Mesendoderm (in vitro differentiated cells): ENCODE data around the gene ZNF423.

Source experiments
- DNase-seq: peaks from one replicate; pipeline ENCODE4 v3.0.0; 2013
- H2AK5ac ChIP-seq: 2 replicates; pipeline ENCODE4 v1.6.1; 2013; ENCODE audit warnings: low read length, inconsistent platforms
- H2BK120ac ChIP-seq: 2 replicates; pipeline ENCODE4 v1.6.1; 2013; ENCODE audit warnings: low read depth, mild to moderate bottlenecking, low read length, moderate library complexity, mixed read lengths
- H2BK15ac ChIP-seq: replicated peaks from 2 replicates; pipeline ENCODE4 v1.6.1; 2013; ENCODE audit warnings: low read depth, mild to moderate bottlenecking, moderate library complexity
- H2BK5ac ChIP-seq: 2 replicates; pipeline ENCODE4 v1.6.1; 2013; ENCODE audit warnings: low read length, inconsistent platforms
- H3K18ac ChIP-seq: 2 replicates; pipeline ENCODE4 v1.6.1; 2013; ENCODE audit warnings: mild to moderate bottlenecking, low read length, mixed read lengths
- H3K23ac ChIP-seq: one replicate; pipeline ENCODE4 v1.6.1; 2013; ENCODE audit warnings: low read length
- H3K27ac ChIP-seq: 2 replicates; pipeline ENCODE4 v1.5.1; 2013; ENCODE audit warnings: low read depth, mild to moderate bottlenecking, inconsistent platforms, low read length, moderate library complexity
- H3K27me3 ChIP-seq: 2 replicates; pipeline ENCODE4 v1.6.1; 2013; ENCODE audit warnings: low read length, control low read depth, mild to moderate bottlenecking, inconsistent platforms; ENCODE audit not compliant: insufficient read depth, poor library complexity
- H3K36me3 ChIP-seq: 2 replicates; pipeline ENCODE4 v1.6.1; 2013; ENCODE audit warnings: low read length, inconsistent platforms; ENCODE audit not compliant: control insufficient read depth, insufficient read depth
- H3K4ac ChIP-seq: one replicate; pipeline ENCODE4 v1.6.1; 2013; ENCODE audit warnings: low read depth, mild to moderate bottlenecking, low read length, moderate library complexity
- H3K4me1 ChIP-seq: 2 replicates; pipeline ENCODE4 v1.6.1; 2013; ENCODE audit warnings: low read depth, low read length, inconsistent platforms; ENCODE audit not compliant: control insufficient read depth
- H3K4me2 ChIP-seq: 2 replicates; pipeline ENCODE4 v1.6.1; 2013; ENCODE audit warnings: low read length
- H3K4me3 ChIP-seq: 2 replicates; pipeline ENCODE4 v1.5.1; 2013; ENCODE audit warnings: mild to moderate bottlenecking, low read length
- H3K56ac ChIP-seq: one replicate; pipeline ENCODE4 v1.6.1; 2013; ENCODE audit warnings: low read length
- H3K79me1 ChIP-seq: 2 replicates; pipeline ENCODE4 v1.6.1; 2013; ENCODE audit warnings: low read length, inconsistent platforms
- H3K79me2 ChIP-seq: 2 replicates; pipeline ENCODE4 v1.6.1; 2013; ENCODE audit warnings: mild to moderate bottlenecking, low read length; ENCODE audit not compliant: control insufficient read depth, insufficient read depth
- H3K9ac ChIP-seq: 2 replicates; pipeline ENCODE4 v1.6.1; 2013; ENCODE audit warnings: low read length, inconsistent platforms
- H4K5ac ChIP-seq: one replicate; pipeline ENCODE4 v1.6.1; 2013; ENCODE audit warnings: low read length
- H4K8ac ChIP-seq: one replicate; pipeline ENCODE4 v1.6.1; 2013; ENCODE audit warnings: low read depth, mild to moderate bottlenecking, control low read depth, low read length, moderate library complexity
- WGBS: extraction: QIAGEN DNeasy Blood & Tissue Kit; methylation state at CpG from one replicate; pipeline ENCODE4 v1.1.7; 2013; ENCODE audit warnings: low lambda C conversion rate, missing lambda C conversion rate; ENCODE audit not compliant: insufficient coverage; ENCODE audit errors: extremely low coverage; 5-methylcytosine and 5-hydroxymethylcytosine counted together

The ZNF423 gene

GRCh38 chr16:49578435-49579024 is 277.4 kb downstream of the ZNF423 start:
- H3K27me3 ChIP-seq, result no peaks in the 10 kb centered on the region
- H2BK15ac ChIP-seq, result no peak overlapping the region
- no peak overlapping the region for H2BK5ac ChIP-seq
- H3K4ac ChIP-seq, result no peak overlapping the region
- H3K79me1 ChIP-seq, result no peaks in the 10 kb centered on the region
- H3K56ac ChIP-seq, result no peak overlapping the region
- WGBS, result no CpG with 5 or more reads among the region's 12 CpGs
- H3K36me3 ChIP-seq, result no peaks in the 10 kb centered on the region
- H3K4me1 ChIP-seq, result peaks cover 6% of the 10 kb centered on the region
- H3K9ac ChIP-seq, result no peak overlapping the region
- H3K27ac ChIP-seq, result no peak overlapping the region
- DNase-seq, result no peak
- H3K4me3 ChIP-seq, result no peak overlapping the region
- no peak overlapping the region for H3K4me2 ChIP-seq
- peak overlapping the region; percentile 97 for H3K23ac ChIP-seq
- no peak overlapping the region for H4K8ac ChIP-seq
- no peak overlapping the region for H4K5ac ChIP-seq
- no peak overlapping the region for H2BK120ac ChIP-seq
- H3K18ac ChIP-seq, result no peak overlapping the region
- H3K79me2 ChIP-seq, result no peaks in the 10 kb centered on the region
- H2AK5ac ChIP-seq, result no peak overlapping the region

DNA sequence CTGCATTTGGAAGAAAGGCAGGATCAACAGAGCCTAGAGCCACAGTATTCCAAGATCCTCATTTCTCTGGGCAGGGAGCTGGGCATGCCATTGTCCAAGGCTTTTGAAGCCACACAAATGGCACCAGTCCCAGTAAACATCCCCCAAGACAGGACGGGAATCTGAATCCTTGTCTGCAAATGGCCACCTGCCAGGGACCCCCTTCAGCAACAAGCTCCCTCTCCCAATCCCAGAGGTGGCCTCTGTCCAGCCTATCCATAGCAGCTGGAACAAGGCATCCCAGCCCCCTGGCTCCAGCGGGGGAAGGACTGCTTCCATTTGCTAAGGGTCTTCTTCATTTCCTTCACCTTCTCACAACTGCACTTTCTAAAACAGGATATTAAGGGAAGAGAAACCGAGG is 277.9 kb downstream of the ZNF423 start:
- Histone ChIP-seq H3K23ac (no peak overlapping the region), H3K56ac (no peak overlapping the region), H2BK15ac (no peak overlapping the region), H3K18ac (no peak overlapping the region), H3K36me3 (no peaks in the 10 kb centered on the region), H2BK5ac (no peak overlapping the region), H2BK120ac (no peak overlapping the region), H3K27ac (no peak overlapping the region), H3K9ac (no peak overlapping the region), H3K4ac (no peak overlapping the region), H3K27me3 (no peaks in the 10 kb centered on the region), H4K8ac (no peak overlapping the region), H3K79me2 (no peaks in the 10 kb centered on the region), H3K79me1 (no peaks in the 10 kb centered on the region), H3K4me2 (no peak overlapping the region), H3K4me3 (no peak overlapping the region), H4K5ac (no peak overlapping the region), H2AK5ac (no peak overlapping the region), H3K4me1 (peaks cover 6% of the 10 kb centered on the region)
- no peak for DNase-seq
- no CpG with 5 or more reads among the region's 3 CpGs for WGBS

- H3K18ac ChIP-seq, result no peak overlapping the region
- H3K4me1 ChIP-seq, result peaks cover 6% of the 10 kb centered on the region
- no CpG with 5 or more reads among the region's 3 CpGs for WGBS
- no peak overlapping the region for H3K27ac ChIP-seq
- H2BK120ac ChIP-seq, result no peak overlapping the region
- no peak overlapping the region for H3K56ac ChIP-seq
- H2BK15ac ChIP-seq, result no peak overlapping the region
- H3K27me3 ChIP-seq, result no peaks in the 10 kb centered on the region
- H3K4me2 ChIP-seq, result no peak overlapping the region
- no peak overlapping the region for H4K5ac ChIP-seq
- H3K36me3 ChIP-seq, result no peaks in the 10 kb centered on the region
- H4K8ac ChIP-seq, result no peak overlapping the region
- no peaks in the 10 kb centered on the region for H3K79me1 ChIP-seq
- no peak overlapping the region for H3K9ac ChIP-seq
- DNase-seq, result no peak
- no peak overlapping the region for H2AK5ac ChIP-seq
- no peaks in the 10 kb centered on the region for H3K79me2 ChIP-seq
- no peak overlapping the region for H3K23ac ChIP-seq
- H2BK5ac ChIP-seq, result no peak overlapping the region
- no peak overlapping the region for H3K4ac ChIP-seq
- no peak overlapping the region for H3K4me3 ChIP-seq
Observed at GRCh38 chr16:49576941-49577340, 279.0 kb downstream of the ZNF423 start.

- Histone ChIP-seq H3K36me3 (no peaks in the 10 kb centered on the region), H3K79me2 (no peaks in the 10 kb centered on the region), H3K18ac (no peak overlapping the region), H3K4ac (no peak overlapping the region), H2BK5ac (no peak overlapping the region), H3K4me3 (no peak overlapping the region), H3K27ac (no peak overlapping the region), H3K23ac (no peak overlapping the region), H2BK15ac (no peak overlapping the region), H3K9ac (no peak overlapping the region), H3K79me1 (no peaks in the 10 kb centered on the region), H4K8ac (no peak overlapping the region), H2BK120ac (no peak overlapping the region), H3K27me3 (no peaks in the 10 kb centered on the region), H3K4me1 (peaks cover 6% of the 10 kb centered on the region), H3K4me2 (no peak overlapping the region), H2AK5ac (no peak overlapping the region), H3K56ac (no peak overlapping the region), H4K5ac (no peak overlapping the region)
- WGBS, result no CpG with 5 or more reads among the region's 4 CpGs
- DNase-seq, result no peak
Observed at GRCh38 chr16:49576173-49576494, 279.8 kb downstream of the ZNF423 start.

DNA sequence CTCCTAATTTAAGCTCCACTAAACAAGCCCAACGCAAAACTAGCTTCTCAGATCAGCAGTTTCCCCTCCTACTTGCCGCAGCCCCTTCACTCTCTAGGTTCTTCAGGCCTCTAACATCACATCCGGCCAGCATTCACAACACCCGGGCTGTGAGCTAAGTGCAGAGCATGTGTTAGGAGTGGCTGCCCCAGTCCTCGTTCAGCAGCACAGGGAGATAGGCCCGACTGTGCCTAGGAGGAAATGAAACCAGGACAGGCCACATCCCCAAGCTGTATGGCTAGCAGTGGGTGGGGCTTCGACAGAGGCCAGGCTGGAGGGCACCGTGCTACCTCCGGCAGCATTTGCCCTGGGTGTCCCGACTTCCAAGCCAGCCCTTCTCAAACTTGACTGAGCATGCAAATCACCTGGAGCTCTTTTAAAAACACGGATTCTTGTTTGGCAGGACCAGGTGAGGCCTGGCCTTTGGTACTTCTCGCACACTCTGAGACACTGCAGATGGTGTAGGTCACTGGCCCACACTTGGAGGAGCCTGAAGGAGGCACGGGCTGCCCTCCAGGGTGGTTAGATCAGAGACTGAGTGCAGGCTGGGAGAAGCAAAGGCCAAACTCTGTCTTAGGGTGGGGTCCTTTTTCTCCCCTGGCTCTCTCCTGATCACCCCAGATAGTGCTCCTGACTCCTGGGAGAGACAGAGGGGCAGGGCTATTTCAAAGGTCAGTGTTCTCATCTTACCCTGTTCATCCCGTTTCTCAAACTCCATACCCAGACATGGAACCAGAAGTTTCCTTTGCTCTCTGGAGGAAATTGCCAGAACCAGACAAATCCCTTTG is 280.4 kb downstream of the ZNF423 start:
- Histone ChIP-seq H3K79me1 (no peaks in the 10 kb centered on the region), H2BK5ac (no peak overlapping the region), H3K4me1 (peaks cover 6% of the 10 kb centered on the region), H3K79me2 (no peaks in the 10 kb centered on the region), H2AK5ac (no peak overlapping the region), H4K8ac (no peak overlapping the region), H3K18ac (no peak overlapping the region), H4K5ac (no peak overlapping the region), H3K9ac (peak overlapping the region; percentile 20), H3K56ac (peak overlapping the region; percentile 54), H3K27ac (no peak overlapping the region), H3K23ac (no peak overlapping the region), H3K4ac (no peak overlapping the region), H3K4me2 (no peak overlapping the region), H2BK15ac (no peak overlapping the region), H3K36me3 (no peaks in the 10 kb centered on the region), H3K27me3 (no peaks in the 10 kb centered on the region), H3K4me3 (no peak overlapping the region), H2BK120ac (no peak overlapping the region)
- no CpG with 5 or more reads among the region's 14 CpGs for WGBS
- DNase-seq, result peak; percentile 81
